ENCODE measurements around the gene FN1.

Gene FN1

GRCh38 chr2:215415218-215415617 is 20.6 kb downstream of the FN1 start:
- Histone ChIP-seq H4K20me1 (ENCODE audit: insufficient read depth, low read length, poor library complexity, severe bottlenecking) (no peaks in the 10 kb centered on the region), H3K4me3 (ENCODE audit: low read length, poor library complexity, severe bottlenecking) (no peak overlapping the region), H3F3A (ENCODE audit: low read depth) (no peaks in the 10 kb centered on the region), H3K27me3 (ENCODE audit: insufficient read depth, low read length, poor library complexity, severe bottlenecking) (no peaks in the 10 kb centered on the region), H3K4me2 (ENCODE audit: low read depth, low read length, poor library complexity, severe bottlenecking) (no peak overlapping the region), H3K79me2 (ENCODE audit: insufficient read depth, low read length) (no peaks in the 10 kb centered on the region), H3K9me2 (replicated peaks; ENCODE audit: low read depth, low read length) (no peaks in the 10 kb centered on the region), H2AFZ (ENCODE audit: low read length) (no peak overlapping the region), H3K4me1 (ENCODE audit: insufficient read depth, low read length, poor library complexity, severe bottlenecking) (no peaks in the 10 kb centered on the region), H3K9ac (ENCODE audit: low read depth, low read length, poor library complexity, severe bottlenecking) (no peak overlapping the region), H3K36me3 (ENCODE audit: insufficient read depth, low read length) (no peaks in the 10 kb centered on the region), H3K9me3 (ENCODE audit: insufficient read depth, low read depth, low read length) (no peaks in the 10 kb centered on the region)
- TF ChIP-seq EZH2phosphoT487 (IDR thresholded peaks at IDR 0.05; ENCODE audit: borderline replicate concordance), result no peak
- TF ChIP-seq CTCF (conservative IDR thresholded peaks at IDR 0.05; ENCODE audit: low read length), result no peak

- Histone ChIP-seq H3K4me3 (ENCODE audit: low read length, poor library complexity, severe bottlenecking) (no peak overlapping the region), H4K20me1 (ENCODE audit: insufficient read depth, low read length, poor library complexity, severe bottlenecking) (no peaks in the 10 kb centered on the region), H3K4me1 (ENCODE audit: insufficient read depth, low read length, poor library complexity, severe bottlenecking) (no peaks in the 10 kb centered on the region), H3K36me3 (ENCODE audit: insufficient read depth, low read length) (no peaks in the 10 kb centered on the region), H3K27me3 (ENCODE audit: insufficient read depth, low read length, poor library complexity, severe bottlenecking) (no peaks in the 10 kb centered on the region), H3K4me2 (ENCODE audit: low read depth, low read length, poor library complexity, severe bottlenecking) (no peak overlapping the region), H3F3A (ENCODE audit: low read depth) (no peaks in the 10 kb centered on the region), H3K9ac (ENCODE audit: low read depth, low read length, poor library complexity, severe bottlenecking) (no peak overlapping the region), H2AFZ (ENCODE audit: low read length) (no peak overlapping the region), H3K9me2 (replicated peaks; ENCODE audit: low read depth, low read length) (no peaks in the 10 kb centered on the region), H3K79me2 (ENCODE audit: insufficient read depth, low read length) (no peaks in the 10 kb centered on the region), H3K9me3 (ENCODE audit: insufficient read depth, low read depth, low read length) (no peaks in the 10 kb centered on the region)
- TF ChIP-seq CTCF (conservative IDR thresholded peaks at IDR 0.05; ENCODE audit: low read length) (no peak), EZH2phosphoT487 (IDR thresholded peaks at IDR 0.05; ENCODE audit: borderline replicate concordance) (no peak)
Measured at GRCh38 chr2:215414674-215415073, 21.2 kb downstream of the FN1 start.

- Histone ChIP-seq H3K36me3 (ENCODE audit: insufficient read depth, low read length) (no peaks in the 10 kb centered on the region), H3K9ac (ENCODE audit: low read depth, low read length, poor library complexity, severe bottlenecking) (no peak overlapping the region), H3K9me3 (ENCODE audit: insufficient read depth, low read depth, low read length) (no peaks in the 10 kb centered on the region), H3K4me1 (ENCODE audit: insufficient read depth, low read length, poor library complexity, severe bottlenecking) (no peaks in the 10 kb centered on the region), H3F3A (ENCODE audit: low read depth) (no peaks in the 10 kb centered on the region), H3K27me3 (ENCODE audit: insufficient read depth, low read length, poor library complexity, severe bottlenecking) (no peaks in the 10 kb centered on the region), H3K9me2 (replicated peaks; ENCODE audit: low read depth, low read length) (no peaks in the 10 kb centered on the region), H4K20me1 (ENCODE audit: insufficient read depth, low read length, poor library complexity, severe bottlenecking) (no peaks in the 10 kb centered on the region), H2AFZ (ENCODE audit: low read length) (no peak overlapping the region), H3K79me2 (ENCODE audit: insufficient read depth, low read length) (no peaks in the 10 kb centered on the region), H3K4me2 (ENCODE audit: low read depth, low read length, poor library complexity, severe bottlenecking) (no peak overlapping the region), H3K4me3 (ENCODE audit: low read length, poor library complexity, severe bottlenecking) (no peak overlapping the region)
- no peak for TF ChIP-seq EZH2phosphoT487 (IDR thresholded peaks at IDR 0.05; ENCODE audit: borderline replicate concordance)
- TF ChIP-seq CTCF (conservative IDR thresholded peaks at IDR 0.05; ENCODE audit: low read length), result no peak
Measured at GRCh38 chr2:215413974-215414373, 21.9 kb downstream of the FN1 start.
